CD14-positive monocyte (primary cell): Measurements from ENCODE around the gene CMPK1. TPM values are rescaled to one million over a fixed set of nuclear protein-coding genes. Genes with fewer than 3 reads are reported as not detected.

Experiments
- DNase-seq, 3 donors: peaks; one replicate each; pipeline ENCODE4 v3.0.0-alpha.2; 2011 to 2022
- H2AFZ ChIP-seq: 2 replicates; pipeline ENCODE4 v1.6.0; 2012; ENCODE audit warnings: mild to moderate bottlenecking, low read depth, low read length, inconsistent platforms; ENCODE audit not compliant: insufficient read depth, poor library complexity, severe bottlenecking
- H3K27ac ChIP-seq, 2 donors: 1 replicate in 1 of 2; 2 replicates in 1 of 2; pipeline ENCODE4 v1.5.1; 2012 to 2013; ENCODE audit warnings: low read length in 2 of 2, control low read depth in 1 of 2, inconsistent platforms in 1 of 2, low read depth in 1 of 2, mild to moderate bottlenecking in 1 of 2
- H3K27me3 ChIP-seq, 2 donors: one replicate each; pipeline versions ENCODE4 v1.6.0 to v1.6.1; 2011 to 2013; ENCODE audit warnings: low read length in 2 of 2; ENCODE audit not compliant: control insufficient read depth in 2 of 2, insufficient read depth in 2 of 2
- H3K36me3 ChIP-seq, 2 donors: replicated peaks in 1 of 2; 1 replicate in 1 of 2; 2 replicates in 1 of 2; pipeline versions ENCODE4 v1.5.1 to v1.6.1; 2012 to 2013; ENCODE audit warnings: low read length in 2 of 2, control low read depth in 1 of 2, inconsistent platforms in 1 of 2, mild to moderate bottlenecking in 1 of 2; ENCODE audit not compliant: insufficient read depth in 2 of 2, control insufficient read depth in 1 of 2
- H3K4me1 ChIP-seq, 2 donors: 1 replicate in 1 of 2; 2 replicates in 1 of 2; pipeline versions ENCODE4 v1.5.1 to v1.6.1; 2012 to 2013; ENCODE audit warnings: low read length in 2 of 2, control low read depth in 1 of 2, inconsistent platforms in 1 of 2, mild to moderate bottlenecking in 1 of 2, moderate library complexity in 1 of 2; ENCODE audit not compliant: insufficient read depth in 2 of 2, control insufficient read depth in 1 of 2
- H3K4me2 ChIP-seq: replicated peaks from 2 replicates; pipeline ENCODE3; 2012; ENCODE audit warnings: low read length, moderate library complexity, mild to moderate bottlenecking; ENCODE audit not compliant: poor library complexity, severe bottlenecking; ENCODE audit errors: extremely low read depth
- H3K4me3 ChIP-seq, 3 experiments: fragments of 200-600 bp in 1 of 3; sonication (generic) in 1 of 3; replicated peaks in 1 of 3; 1 replicate in 2 of 3; 2 replicates in 1 of 3; pipeline ENCODE4 v1.5.1; 2011 to 2013; ENCODE audit warnings: low read length in 3 of 3, mild to moderate bottlenecking in 3 of 3, control low read depth in 2 of 3, low read depth in 2 of 3, inconsistent platforms in 1 of 3, moderate library complexity in 1 of 3
- H3K79me2 ChIP-seq: 2 replicates; pipeline ENCODE4 v1.6.0; 2012; ENCODE audit warnings: mild to moderate bottlenecking, control low read depth, inconsistent platforms, low read length, moderate library complexity; ENCODE audit not compliant: insufficient read depth
- H3K9ac ChIP-seq: 2 replicates; pipeline ENCODE4 v1.6.0; 2017; ENCODE audit warnings: low read length, mild to moderate bottlenecking; ENCODE audit not compliant: insufficient read depth, poor library complexity, severe bottlenecking
- H3K9me3 ChIP-seq, 2 donors: replicated peaks in 1 of 2; 1 replicate in 1 of 2; 2 replicates in 1 of 2; pipeline versions ENCODE4 v1.5.1 to v1.6.1; 2012 to 2013; ENCODE audit warnings: low read length in 2 of 2, control low read depth in 1 of 2; ENCODE audit not compliant: control insufficient read depth in 1 of 2, insufficient read depth in 1 of 2
- H4K20me1 ChIP-seq: 2 replicates; pipeline ENCODE4 v1.6.0; 2012; ENCODE audit warnings: mild to moderate bottlenecking, low read length, control low read depth, moderate library complexity; ENCODE audit not compliant: insufficient read depth
- H3K27ac Mint-ChIP-seq, 7 donors: one replicate each; pipeline ENCODE4 v1.8.0; 2020; ENCODE audit warnings: mild to moderate bottlenecking in 7 of 7, mixed read lengths in 7 of 7, moderate library complexity in 6 of 7, inconsistent platforms in 2 of 7
- H3K27me3 Mint-ChIP-seq, 3 donors: one replicate each; pipeline ENCODE4 v1.8.0; 2021 to 2022; ENCODE audit warnings: low read depth in 3 of 3, mild to moderate bottlenecking in 3 of 3, mixed read lengths in 3 of 3, moderate library complexity in 3 of 3, inconsistent platforms in 1 of 3
- H3K36me3 Mint-ChIP-seq, 2 donors: one replicate each; pipeline ENCODE4 v1.8.0; 2020; ENCODE audit warnings: mixed read lengths in 2 of 2, inconsistent platforms in 1 of 2, mild to moderate bottlenecking in 1 of 2
- H3K4me1 Mint-ChIP-seq: one replicate; pipeline ENCODE4 v1.8.0; 2020; ENCODE audit warnings: mild to moderate bottlenecking, mixed read lengths
- H3K4me3 Mint-ChIP-seq, 2 donors: one replicate each; pipeline ENCODE4 v1.8.0; 2020; ENCODE audit warnings: mild to moderate bottlenecking in 2 of 2, mixed read lengths in 2 of 2, moderate library complexity in 1 of 2
- H3K9me3 Mint-ChIP-seq, 7 donors: one replicate each; pipeline ENCODE4 v1.8.0; 2020 to 2022; ENCODE audit warnings: mixed read lengths in 7 of 7, mild to moderate bottlenecking in 6 of 7, moderate library complexity in 6 of 7, inconsistent platforms in 2 of 7
- WGBS: methylation state at CpG from one replicate; pipeline ENCODE4 v1.1.5; 2013; ENCODE audit warnings: missing lambda C conversion rate; ENCODE audit not compliant: insufficient coverage; 5-methylcytosine and 5-hydroxymethylcytosine counted together
- intact Hi-C, 2 donors: fragments of 100-400 bp; cut with micrococcal nuclease; formaldehyde crosslinking; loops; one replicate each; pipeline versions ENCODE4 v1.15.0 to v1.15.1; 2023
- polyA plus RNA-seq, 3 donors: library from polyadenylated mRNA; depleted of rRNA in 1 of 3; unstranded in 2 of 3; stranded (reverse) in 1 of 3; fragments of 300-500 nt in 2 of 3; fragments of >200 nt in 1 of 3; fragmentation: Illumina TruSeq in 2 of 3; gene quantifications; 1 replicate in 2 of 3; 2 replicates in 1 of 3; pipeline ENCODE4 v1.2.3, GENCODE V29; 2012 to 2021
- TF ChIP-seq, protein P1 (sequence below): fragments of 200-600 bp; IDR thresholded peaks from one replicate; pipeline ENCODE4 v1.8.0; 2022; ENCODE audit warnings: antibody characterized with exemption, mild to moderate bottlenecking

Gene CMPK1
- polyA plus RNA-seq, 3 donors: 17.4 to 67.6 (median 65.2) TPM

DNA sequence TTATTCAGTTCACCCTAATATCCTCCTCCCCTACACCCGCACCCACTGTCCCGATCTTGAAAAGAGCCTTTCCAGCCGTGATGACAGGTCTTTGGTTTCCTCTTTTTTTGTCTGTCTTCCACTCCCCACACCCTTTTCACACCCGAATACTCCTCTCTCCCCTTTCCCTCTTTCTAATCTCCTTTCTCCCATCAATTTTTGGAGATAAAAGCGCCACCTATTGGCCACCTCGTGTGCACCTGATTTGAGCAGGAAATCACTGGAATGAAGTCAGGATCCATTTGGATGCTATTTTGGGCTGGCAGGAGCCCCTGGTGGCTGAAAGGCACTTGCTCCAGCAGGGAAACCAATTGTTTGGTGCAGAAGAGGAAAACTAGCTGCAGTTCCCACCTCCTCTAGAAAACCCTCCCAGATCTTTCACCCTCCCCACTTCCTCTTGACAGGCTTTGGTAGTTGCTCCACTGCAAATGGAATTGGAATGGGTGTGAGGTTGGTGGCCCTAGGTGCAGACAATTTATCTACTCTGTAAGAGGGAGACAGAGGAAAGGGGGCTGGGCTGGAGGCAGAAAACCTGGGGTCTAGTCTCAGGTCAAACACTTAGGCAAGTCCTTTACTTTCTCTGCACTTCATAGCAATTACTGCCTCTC, 90.9 kb downstream of the CMPK1 start:
- intact Hi-C loops: no loop called here
- Histone ChIP-seq H3K4me3 (no peak overlapping the region), H2AFZ (no peak overlapping the region), H3K27me3 (peaks cover 18 to 27% of the 10 kb centered on the region in 2 donors), H3K79me2 (no peaks in the 10 kb centered on the region), H4K20me1 (no peaks in the 10 kb centered on the region), H3K9ac (no peak overlapping the region), H3K36me3 (no peaks in the 10 kb centered on the region), H3K27ac (no peak overlapping the region), H3K4me1 (no peaks in the 10 kb centered on the region), H3K4me2 (no peak overlapping the region), H3K9me3 (no peaks in the 10 kb centered on the region)
- DNase-seq: no peak
- Mint-ChIP-seq H3K27me3 (peaks cover 31 to 54% (median 41%) of the 10 kb centered on the region in 3 donors), H3K4me3 (no peak overlapping the region), H3K9me3 (peaks cover 0 to 2% (median 0%) of the 10 kb centered on the region in 7 donors), H3K27ac (peak overlapping the region in 1 of 7 donors; percentile 70), H3K36me3 (no peaks in the 10 kb centered on the region), H3K4me1 (peaks cover 2% of the 10 kb centered on the region)
- TF ChIP-seq, protein P1, sequence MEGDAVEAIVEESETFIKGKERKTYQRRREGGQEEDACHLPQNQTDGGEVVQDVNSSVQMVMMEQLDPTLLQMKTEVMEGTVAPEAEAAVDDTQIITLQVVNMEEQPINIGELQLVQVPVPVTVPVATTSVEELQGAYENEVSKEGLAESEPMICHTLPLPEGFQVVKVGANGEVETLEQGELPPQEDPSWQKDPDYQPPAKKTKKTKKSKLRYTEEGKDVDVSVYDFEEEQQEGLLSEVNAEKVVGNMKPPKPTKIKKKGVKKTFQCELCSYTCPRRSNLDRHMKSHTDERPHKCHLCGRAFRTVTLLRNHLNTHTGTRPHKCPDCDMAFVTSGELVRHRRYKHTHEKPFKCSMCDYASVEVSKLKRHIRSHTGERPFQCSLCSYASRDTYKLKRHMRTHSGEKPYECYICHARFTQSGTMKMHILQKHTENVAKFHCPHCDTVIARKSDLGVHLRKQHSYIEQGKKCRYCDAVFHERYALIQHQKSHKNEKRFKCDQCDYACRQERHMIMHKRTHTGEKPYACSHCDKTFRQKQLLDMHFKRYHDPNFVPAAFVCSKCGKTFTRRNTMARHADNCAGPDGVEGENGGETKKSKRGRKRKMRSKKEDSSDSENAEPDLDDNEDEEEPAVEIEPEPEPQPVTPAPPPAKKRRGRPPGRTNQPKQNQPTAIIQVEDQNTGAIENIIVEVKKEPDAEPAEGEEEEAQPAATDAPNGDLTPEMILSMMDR: peak; percentile 61
- 11% methylated on average over 6 of the region's 6 CpGs for WGBS

Other genes with a start within 250 kb of the CMPK1 start
- not detected for gene CYP4A22, start 196.3 kb upstream of the CMPK1 start, polyA plus RNA-seq
- gene PDZK1IP1, start 143.8 kb upstream of the CMPK1 start, polyA plus RNA-seq: 1 to 10 TPM in 1 of 3 donors, not detected in 2; 1.4 TPM
- gene TAL1, start 101.6 kb upstream of the CMPK1 start, polyA plus RNA-seq: under 1 TPM in 1 of 3 donors, not detected in 2; 0.50 TPM
- gene STIL, start 19.6 kb upstream of the CMPK1 start, polyA plus RNA-seq: under 1 TPM; 0.16 to 0.31 (median 0.27) TPM
- not detected for gene FOXE3, start 82.5 kb downstream of the CMPK1 start, polyA plus RNA-seq
- under 1 TPM in 2 of 3 donors, not detected in 1; 0.03 to 0.11 TPM for gene FOXD2, start 104.3 kb downstream of the CMPK1 start, polyA plus RNA-seq